ENCODE data around the gene DUSP9. TPM values are rescaled to one million over a fixed set of nuclear protein-coding genes. Genes with fewer than 3 reads are reported as not detected.
A peak's percentile ranks its signal among the peaks of the same experiment; 100 is the strongest.

DUSP9 gene
- total and polyA plus RNA-seq, 11 donors: 0.04 to 0.25 TPM; not detected in 9

DNA sequence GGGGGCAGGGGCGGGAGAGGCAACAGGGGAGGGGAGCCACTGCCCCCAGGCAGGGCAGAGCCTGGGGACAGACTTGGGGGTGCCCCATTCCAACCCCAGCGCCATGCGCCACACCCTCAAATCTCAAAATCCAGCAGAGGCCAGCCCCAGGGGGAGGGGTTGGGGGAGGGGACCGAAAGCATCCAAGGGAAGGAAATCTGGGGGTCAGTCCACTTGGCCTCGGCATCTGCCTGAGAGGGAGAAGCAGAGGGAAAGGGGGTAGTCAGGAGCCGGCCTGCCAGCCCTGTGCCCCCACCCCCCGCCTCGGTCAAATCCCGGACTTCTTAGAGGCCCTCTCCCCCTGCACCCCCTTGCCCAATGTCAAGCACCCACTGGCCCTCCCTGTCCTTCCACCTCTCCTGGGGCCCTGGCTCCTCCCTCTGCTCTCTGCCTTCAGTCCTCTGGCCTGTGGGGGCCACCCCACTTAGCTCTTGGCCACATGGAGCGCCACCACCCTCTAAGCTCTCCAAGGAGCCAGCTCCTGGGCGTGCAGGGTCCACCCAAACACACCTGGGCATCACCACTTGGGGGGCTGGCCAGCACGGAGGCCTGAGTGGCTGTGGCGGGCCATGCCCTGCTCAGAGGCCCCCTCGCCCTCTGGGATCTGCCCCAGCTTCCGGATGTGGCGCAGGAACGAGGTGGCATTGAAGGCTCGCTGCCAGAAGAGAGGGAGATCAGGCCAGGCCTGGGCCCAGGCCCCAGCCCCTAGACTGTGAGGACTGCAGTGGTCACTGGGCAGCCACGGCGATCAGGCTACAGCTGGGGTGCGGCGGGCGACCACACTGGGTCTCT lies 23.1 kb downstream of the DUSP9 start:
- Histone ChIP-seq H3K4me1 (no peaks in the 10 kb centered on the region), H3K36me3 (no peaks in the 10 kb centered on the region), H3K27me3 (peaks cover 0 to 29% (median 0%) of the 10 kb centered on the region in 9 donors), H3K27ac (peak overlapping the region in 1 of 12 donors; percentile 11), H3K9me3 (no peaks in the 10 kb centered on the region), H3K4me3 (no peak overlapping the region)
- DNase-seq (no peak), ATAC-seq (no peak)
- no peak for TF ChIP-seq CTCF (IDR thresholded peaks at IDR 0.05)
- no peak for TF ChIP-seq POLR2A (IDR thresholded peaks at IDR 0.05)
- WGBS, 4 donors: 80 to 90% (median 85%) methylated on average over 16 to 23 of the region's 23 CpGs
- intact Hi-C loops (cut with DNase I): loop anchor here (2.0 to 10.0 kb wide), 15 partner anchors 38 to 728 kb away; no protein-coding TSS in a partner anchor

DNA sequence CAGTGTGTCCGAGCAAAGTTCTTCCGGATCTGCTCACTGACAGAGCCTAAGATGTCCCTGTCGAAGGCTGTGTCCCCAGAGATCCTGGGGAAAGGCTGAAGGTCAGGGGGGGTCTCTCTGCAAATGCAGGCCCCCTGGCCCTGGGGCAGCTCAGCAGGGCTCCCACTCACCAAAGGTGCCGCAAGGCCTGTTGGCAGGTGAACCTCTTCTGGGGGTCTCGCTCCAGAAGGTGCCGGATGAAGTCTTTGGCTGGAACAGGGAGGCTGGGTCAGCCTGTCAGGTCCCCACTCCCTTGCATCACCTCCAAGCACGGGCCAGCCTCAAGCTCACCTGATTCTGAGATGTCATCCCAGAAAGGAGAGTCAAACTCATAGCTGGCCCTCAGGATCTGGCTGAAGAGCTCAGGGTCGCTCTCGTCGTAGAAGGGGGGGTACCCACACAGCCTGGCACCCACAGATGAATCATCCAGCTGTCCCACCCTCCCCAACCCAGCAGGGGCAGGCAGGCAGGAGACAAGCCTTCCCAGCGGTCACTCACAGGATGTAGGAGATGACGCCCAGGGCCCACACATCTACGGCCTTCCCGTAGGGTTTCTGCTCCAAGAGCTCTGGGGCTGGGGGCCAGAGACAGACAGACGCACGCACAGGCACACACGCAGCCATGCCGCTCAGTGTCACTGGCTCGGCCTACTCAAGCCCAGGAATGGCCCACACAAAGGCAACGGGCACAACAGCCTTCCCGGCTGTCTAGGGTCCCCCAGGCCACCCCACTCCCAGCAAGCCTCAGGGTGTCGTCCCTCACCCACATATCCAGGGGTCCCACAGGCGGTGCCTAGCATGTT lies 24.0 kb downstream of the DUSP9 start:
- 89 to 92% (median 91%) methylated on average over 13 to 23 of the region's 23 CpGs for WGBS, 4 donors
- no peaks in the 10 kb centered on the region for H3K4me1 ChIP-seq
- TF ChIP-seq CTCF (IDR thresholded peaks at IDR 0.05) (no peak), POLR2A (IDR thresholded peaks at IDR 0.05) (no peak)
- ATAC-seq: no peak
- H3K9me3 ChIP-seq: no peaks in the 10 kb centered on the region
- intact Hi-C loops (cut with DNase I): no loop called here
- H3K4me3 ChIP-seq: no peak overlapping the region
- peaks cover 0 to 29% (median 0%) of the 10 kb centered on the region in 9 donors for H3K27me3 ChIP-seq
- no peak for DNase-seq
- no peaks in the 10 kb centered on the region for H3K36me3 ChIP-seq
- H3K27ac ChIP-seq: no peak overlapping the region

- Histone ChIP-seq H3K4me1 (no peaks in the 10 kb centered on the region), H3K27ac (peak overlapping the region in 1 of 12 donors; percentile 63), H3K36me3 (no peaks in the 10 kb centered on the region), H3K4me3 (no peak overlapping the region), H3K27me3 (peaks cover 0 to 29% (median 0%) of the 10 kb centered on the region in 9 donors), H3K9me3 (no peaks in the 10 kb centered on the region)
- ATAC-seq: no peak
- intact Hi-C loops (cut with DNase I): no loop called here
- no peak for DNase-seq
- WGBS, 4 donors: 88 to 94% (median 91%) methylated on average over 16 to 27 of the region's 27 CpGs
- TF ChIP-seq POLR2A (IDR thresholded peaks at IDR 0.05) (no peak), CTCF (IDR thresholded peaks at IDR 0.05) (no peak)
Observed at GRCh38 chrX:153671589-153672530, 24.9 kb downstream of the DUSP9 start.

All from heart left ventricle (tissue), 16 donors.